Panc1 (cell line): ENCODE results near the gene PIWIL4. TPM values are rescaled to one million over a fixed set of nuclear protein-coding genes. Genes with fewer than 3 reads are reported as not detected.

Source experiments
- ATAC-seq: fragments of 200-7000 bp; cut with Tn5 transposase; 2 replicates; pipeline ENCODE4 v1.9.1; 2020; ENCODE audit warnings: mild to moderate bottlenecking, moderate library complexity
- BruUV-seq: library from RNA; stranded (reverse); fragments of 400-500 nt; replicated peaks from 2 replicates; lab custom pipeline; 2021; lab: Mats Ljungman, UMichigan
- CTCF ChIA-PET: fragments of 300-600 bp; sonication (Branson Sonifier 250); formaldehyde crosslinking; loops from one replicate; lab custom pipeline; 2022; ENCODE audit warnings: antibody characterized with exemption; lab: Charles Lee
- POLR2A ChIA-PET: fragments of 300-600 bp; sonication (Branson Sonifier 250); formaldehyde crosslinking; loops from one replicate; lab custom pipeline; 2022; ENCODE audit warnings: antibody characterized with exemption; lab: Charles Lee
- DNase-seq: peaks from one replicate; pipeline ENCODE4 v3.0.0-alpha.2; 2010; ENCODE audit warnings: low read depth, low spot score
- H3K27ac ChIP-seq: 2 replicates; pipeline ENCODE4 v1.5.1; 2011; ENCODE audit warnings: mild to moderate bottlenecking, low read length, inconsistent platforms
- H3K27me3 ChIP-seq: fragments of 200-500 bp; sonication (Bioruptor generic); 2 replicates; pipeline ENCODE4 v1.6.0; 2014; ENCODE audit warnings: low read length, inconsistent platforms; ENCODE audit not compliant: control insufficient read depth, insufficient read depth
- H3K36me3 ChIP-seq: fragments of 200-500 bp; sonication (Bioruptor generic); 2 replicates; pipeline ENCODE4 v1.5.1; 2014; ENCODE audit warnings: inconsistent platforms, mild to moderate bottlenecking, low read length, moderate library complexity; ENCODE audit not compliant: control insufficient read depth, insufficient read depth
- H3K4me1 ChIP-seq: 2 replicates; pipeline ENCODE4 v1.5.1; 2011; ENCODE audit warnings: inconsistent platforms, mild to moderate bottlenecking, low read length, moderate library complexity; ENCODE audit not compliant: control insufficient read depth, insufficient read depth
- H3K4me3 ChIP-seq, 2 experiments: 2 replicates each; pipeline ENCODE4 v1.5.1; 2011 to 2012; ENCODE audit warnings: low read depth in 2 of 2, low read length in 2 of 2, mild to moderate bottlenecking in 2 of 2, inconsistent platforms in 1 of 2, moderate library complexity in 1 of 2
- H3K9me3 ChIP-seq: fragments of 200-500 bp; sonication (Bioruptor generic); 2 replicates; pipeline ENCODE4 v1.5.1; 2014; ENCODE audit warnings: low read depth, mild to moderate bottlenecking, inconsistent platforms, low read length, moderate library complexity; ENCODE audit not compliant: control insufficient read depth, insufficient read depth
- CTCF ChIP-seq: fragments of 450-650 bp; IDR thresholded peaks from 2 replicates; pipeline ENCODE4 v1.5.1; 2017; ENCODE audit warnings: mild to moderate bottlenecking
- POLR2AphosphoS5 ChIP-seq: IDR thresholded peaks from 2 replicates; pipeline ENCODE4 v1.6.1; 2012; ENCODE audit warnings: mild to moderate bottlenecking, low read depth, low read length, moderate library complexity
- REST ChIP-seq, 2 experiments: IDR thresholded peaks; 2 replicates each; pipeline ENCODE4 v1.6.1; 2011 to 2012; ENCODE audit warnings: low read depth in 2 of 2, control low read depth in 1 of 2, low read length in 1 of 2, mild to moderate bottlenecking in 1 of 2, moderate library complexity in 1 of 2; ENCODE audit not compliant: insufficient read depth in 1 of 2
- SIN3A ChIP-seq: IDR thresholded peaks from 2 replicates; pipeline ENCODE4 v1.6.1; 2012; ENCODE audit warnings: low read depth, mild to moderate bottlenecking, low read length, moderate library complexity, borderline replicate concordance; ENCODE audit not compliant: insufficient read depth
- TCF7L2 ChIP-seq: IDR thresholded peaks from 2 replicates; pipeline ENCODE4 v1.6.1; 2011; ENCODE audit warnings: mild to moderate bottlenecking, low read depth, low read length, inconsistent platforms
- in situ Hi-C: cut with HindIII; loops from 2 replicates; pipeline ENCODE4 v1.10.0; 2016; ENCODE audit warnings: low sequenced_read_pairs, low pct_unique_long_range_greater_than_20kb
- intact Hi-C: fragments of 100-400 bp; cut with micrococcal nuclease; formaldehyde crosslinking; loops from one replicate; pipeline ENCODE4 v1.10.0; 2022; ENCODE audit not compliant: unreplicated experiment
- total RNA-seq: library from RNA; stranded (reverse); gene quantifications from one replicate; pipeline ENCODE4 v1.2.1, GENCODE V29; 2021; ENCODE audit not compliant: unreplicated experiment

The PIWIL4 gene
- total RNA-seq, 1 experiment from 2014 or later: 2.1 TPM

- Histone ChIP-seq H3K9me3 (no peaks in the 10 kb centered on the region), H3K4me1 (no peaks in the 10 kb centered on the region), H3K27me3 (no peaks in the 10 kb centered on the region), H3K4me3 (no peak overlapping the region), H3K36me3 (no peaks in the 10 kb centered on the region), H3K27ac (no peak overlapping the region)
- no TSS peak for BruUV-seq
- in situ Hi-C loops: no loop called here
- POLR2A ChIA-PET: no interaction called here
- no peak for ATAC-seq
- no peak for TF ChIP-seq TCF7L2
- no peak for TF ChIP-seq POLR2AphosphoS5
- TF ChIP-seq SIN3A: no peak
- no peak for TF ChIP-seq REST (IDR thresholded peaks at IDR 0.05; ENCODE audit: insufficient read depth in 1 of 2, low read depth in 2 of 2, low read length in 1 of 2)
- no peak for TF ChIP-seq CTCF
- CTCF ChIA-PET: no interaction called here
- intact Hi-C loops: no loop called here
- DNase-seq: no peak
Measured at GRCh38 chr11:94593030-94593429, 25.9 kb downstream of the PIWIL4 start.

GRCh38 chr11:94595076-94595475 is 27.9 kb downstream of the PIWIL4 start:
- ChIA-PET POLR2A (no interaction called here), CTCF (no interaction called here)
- TF ChIP-seq TCF7L2 (no peak), POLR2AphosphoS5 (no peak), REST (IDR thresholded peaks at IDR 0.05; ENCODE audit: insufficient read depth in 1 of 2, low read depth in 2 of 2, low read length in 1 of 2) (no peak), CTCF (no peak), SIN3A (no peak)
- BruUV-seq: no TSS peak
- in situ Hi-C loops (no loop called here), intact Hi-C loops (no loop called here)
- ATAC-seq (no peak), DNase-seq (no peak)
- Histone ChIP-seq H3K4me3 (no peak overlapping the region), H3K27ac (no peak overlapping the region), H3K27me3 (no peaks in the 10 kb centered on the region), H3K4me1 (no peaks in the 10 kb centered on the region), H3K36me3 (no peaks in the 10 kb centered on the region), H3K9me3 (no peaks in the 10 kb centered on the region)
